ENCODE data around the gene ANKS1A.
"Not testable (repeated sequence)": the region's sequence is repeated elsewhere in the genome, so short reads cannot be mapped to it uniquely, and the experiment has no call there.

The ANKS1A gene

DNA sequence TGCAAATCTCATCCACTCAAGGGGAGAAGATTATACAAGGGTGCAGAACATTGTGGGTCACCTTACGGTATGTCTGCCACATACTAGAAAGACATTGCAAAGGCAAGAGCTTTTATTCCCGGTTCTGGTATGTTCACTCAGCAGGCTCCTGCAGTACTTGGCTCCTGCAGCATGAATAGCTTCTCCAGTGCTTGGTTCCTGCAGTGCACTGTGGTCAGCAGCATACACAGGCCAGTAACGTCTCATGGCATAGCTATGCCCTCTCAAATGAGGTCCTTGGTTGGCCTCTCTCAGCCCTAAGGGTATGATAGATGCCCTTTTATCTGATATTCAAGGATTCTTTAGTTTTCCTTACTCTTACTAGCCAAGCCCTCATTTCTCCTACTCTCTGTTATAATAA is 239.4 kb downstream of the ANKS1A start:
- DNase-seq, result no peak

DNA sequence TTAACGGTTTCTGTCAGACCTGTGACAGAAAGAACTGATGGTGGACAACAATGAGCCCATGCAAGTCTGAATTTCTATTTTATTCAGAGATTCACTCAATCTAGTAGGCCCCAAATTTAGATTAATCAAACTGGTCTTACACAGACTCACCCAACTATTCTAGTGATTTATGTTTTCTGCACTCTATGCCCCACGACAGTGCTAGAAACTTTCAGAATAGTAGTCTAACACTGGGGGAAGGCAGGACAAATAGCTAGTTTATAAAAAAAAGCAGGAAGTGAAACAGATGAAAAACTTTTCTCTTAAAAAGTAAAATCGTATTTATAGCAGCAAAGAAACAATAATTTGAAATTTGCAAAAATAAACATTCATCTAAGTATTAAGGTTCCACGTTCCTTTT is 247.1 kb downstream of the ANKS1A start:
- no peak for DNase-seq

DNA sequence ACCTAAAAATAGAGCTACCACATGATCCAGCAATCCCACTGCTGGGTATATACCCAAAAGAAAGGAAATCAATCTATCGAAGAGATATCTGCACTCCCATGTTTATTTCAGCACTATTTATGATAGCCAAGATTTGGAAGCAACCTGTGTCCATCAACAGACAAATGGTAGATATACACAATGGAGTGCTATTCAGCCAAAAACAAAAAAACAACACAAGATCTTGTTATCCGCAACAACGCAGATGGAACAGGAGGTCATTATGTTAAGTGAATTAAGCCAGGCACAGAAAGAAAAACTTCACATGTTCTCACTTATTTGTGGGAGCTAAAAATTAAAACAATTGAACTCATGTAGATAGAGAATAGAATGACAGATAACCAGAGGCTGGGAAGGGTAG is 249.1 kb downstream of the ANKS1A start:
- DNase-seq, result not testable (repeated sequence)

DNA sequence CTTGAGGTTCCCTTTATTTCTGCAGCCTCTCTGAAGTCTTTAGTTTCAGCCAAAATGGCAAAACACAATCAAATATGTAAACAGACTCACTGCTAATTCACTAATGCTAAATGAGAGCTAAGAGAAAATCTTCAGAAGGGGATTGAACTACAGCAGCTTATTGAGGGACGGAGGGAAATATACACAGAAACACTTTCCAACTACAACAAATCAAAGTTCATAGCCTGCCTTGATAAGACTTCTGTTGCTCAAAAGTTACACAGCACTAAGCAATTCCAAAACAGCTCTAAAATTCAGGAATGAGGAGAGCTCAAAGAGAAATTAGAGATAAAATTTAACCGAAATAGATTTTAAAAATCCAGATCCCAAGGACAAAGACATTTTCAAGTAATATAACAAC is 250.4 kb downstream of the ANKS1A start:
- no peak for DNase-seq

GRCh38 chr6:35139924-35140638 is 251.0 kb downstream of the ANKS1A start:
- DNase-seq, result peak; percentile 44

- DNase-seq, result no peak
These were observed 251.6 kb downstream of the ANKS1A start for GRCh38 chr6:35140639-35141006.

Measured in stimulated activated CD4-positive, alpha-beta T cell treated with anti-CD3 and anti-CD28 coated beads, Interleukin-4, amount 100 ng/mL, for 1 hour (primary cell).